Activated effector memory CD4-positive, alpha-beta T cell treated with Interleukin-2 at 50 U/mL for 16 hours (primary cell): ENCODE measurements around the gene GDF2.

Experiments
- DNase-seq: peaks from one replicate; pipeline ENCODE4 v3.0.0-alpha.2; 2020

Gene GDF2

GRCh38 chr10:47335906-47336305 is 13.7 kb downstream of the GDF2 start:
- DNase-seq = no peak

- DNase-seq = no peak
These were observed 14.3 kb downstream of the GDF2 start for GRCh38 chr10:47336387-47337134.

- DNase-seq = no peak
These were observed 15.1 kb downstream of the GDF2 start for GRCh38 chr10:47337310-47337709.

GRCh38 chr10:47339186-47339735 is 17.0 kb downstream of the GDF2 start:
- DNase-seq = no peak

GRCh38 chr10:47339759-47340607 is 17.7 kb downstream of the GDF2 start:
- DNase-seq = no peak

- DNase-seq = peak; percentile 50
These were observed 18.4 kb downstream of the GDF2 start for GRCh38 chr10:47340608-47341170.

- DNase-seq = no peak
These were observed 23.0 kb downstream of the GDF2 start for GRCh38 chr10:47344996-47345870.

GRCh38 chr10:47346581-47347302 is 24.5 kb downstream of the GDF2 start:
- no peak for DNase-seq

- DNase-seq = no peak
These were observed 25.0 kb downstream of the GDF2 start for GRCh38 chr10:47347303-47347675.

- no peak for DNase-seq
These were observed 25.9 kb downstream of the GDF2 start, which contains the start of gene RBP3 for GRCh38 chr10:47348138-47348651. RBP3 (plus strand) TSS chr10:47348363; CDS start chr10:47348485, 122 bp downstream.

GRCh38 chr10:47348661-47349470 is 26.6 kb downstream of the GDF2 start:
- no peak for DNase-seq

- DNase-seq = no peak
These were observed 27.3 kb downstream of the GDF2 start for GRCh38 chr10:47349516-47349915.

GRCh38 chr10:47349941-47350371 is 27.7 kb downstream of the GDF2 start:
- no peak for DNase-seq

GRCh38 chr10:47350671-47351640 is 28.7 kb downstream of the GDF2 start:
- no peak for DNase-seq

- DNase-seq = no peak
These were observed 29.9 kb downstream of the GDF2 start for GRCh38 chr10:47351899-47352815.

GRCh38 chr10:47353351-47353750 is 31.1 kb downstream of the GDF2 start:
- DNase-seq = no peak

GRCh38 chr10:47354165-47354564 is 31.9 kb downstream of the GDF2 start:
- DNase-seq = no peak

GRCh38 chr10:47354900-47355299 is 32.6 kb downstream of the GDF2 start:
- DNase-seq = no peak
